Astrocyte (in vitro differentiated cells and primary cell): ENCODE measurements around the gene WDR27.

Experiments used
- EZH2 ChIP-seq: IDR thresholded peaks from 2 replicates; pipeline ENCODE4 v1.6.1; 2012; ENCODE audit warnings: mild to moderate bottlenecking, low read length, inconsistent platforms; ENCODE audit not compliant: insufficient read depth
- TF ChIP-seq, protein P1 (sequence below): IDR thresholded peaks from 2 replicates; pipeline ENCODE4 v1.5.1; 2011; ENCODE audit warnings: low read depth, mild to moderate bottlenecking, inconsistent platforms, low read length, moderate library complexity; ENCODE audit not compliant: insufficient read depth

DNA sequence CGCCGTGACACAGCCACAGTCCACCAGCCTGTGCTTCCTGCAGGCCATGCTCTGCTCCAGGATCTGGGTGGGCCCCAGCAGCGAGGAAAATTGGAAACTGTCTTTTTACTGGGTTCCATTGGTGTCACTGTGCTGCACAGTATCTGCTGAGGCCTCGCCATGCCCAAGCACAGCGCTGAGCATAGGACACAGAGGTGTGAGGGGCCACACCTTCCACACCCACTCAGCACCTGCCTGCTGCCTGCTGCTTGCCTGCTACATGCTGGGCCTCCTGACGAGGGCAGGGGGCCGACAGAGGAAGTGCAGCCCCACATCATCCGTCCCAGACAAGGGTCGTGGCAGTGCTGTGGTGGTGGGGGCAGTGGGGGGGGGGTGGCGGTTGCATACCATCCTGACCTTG is 275.2 kb downstream of the WDR27 start:
- TF ChIP-seq, protein P1, sequence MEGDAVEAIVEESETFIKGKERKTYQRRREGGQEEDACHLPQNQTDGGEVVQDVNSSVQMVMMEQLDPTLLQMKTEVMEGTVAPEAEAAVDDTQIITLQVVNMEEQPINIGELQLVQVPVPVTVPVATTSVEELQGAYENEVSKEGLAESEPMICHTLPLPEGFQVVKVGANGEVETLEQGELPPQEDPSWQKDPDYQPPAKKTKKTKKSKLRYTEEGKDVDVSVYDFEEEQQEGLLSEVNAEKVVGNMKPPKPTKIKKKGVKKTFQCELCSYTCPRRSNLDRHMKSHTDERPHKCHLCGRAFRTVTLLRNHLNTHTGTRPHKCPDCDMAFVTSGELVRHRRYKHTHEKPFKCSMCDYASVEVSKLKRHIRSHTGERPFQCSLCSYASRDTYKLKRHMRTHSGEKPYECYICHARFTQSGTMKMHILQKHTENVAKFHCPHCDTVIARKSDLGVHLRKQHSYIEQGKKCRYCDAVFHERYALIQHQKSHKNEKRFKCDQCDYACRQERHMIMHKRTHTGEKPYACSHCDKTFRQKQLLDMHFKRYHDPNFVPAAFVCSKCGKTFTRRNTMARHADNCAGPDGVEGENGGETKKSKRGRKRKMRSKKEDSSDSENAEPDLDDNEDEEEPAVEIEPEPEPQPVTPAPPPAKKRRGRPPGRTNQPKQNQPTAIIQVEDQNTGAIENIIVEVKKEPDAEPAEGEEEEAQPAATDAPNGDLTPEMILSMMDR: no peak
- TF ChIP-seq EZH2: no peak
